DOHH2 (cell line): ENCODE data around the gene PTPN5.

Experiments
- H3F3A ChIP-seq: fragments of 200-600 bp; sonication (generic), shearing (Covaris generic); 2 replicates; pipeline ENCODE4 v1.6.0; 2016; ENCODE audit warnings: antibody characterized with exemption, mild to moderate bottlenecking; ENCODE audit not compliant: control insufficient read depth, insufficient read depth
- H3K27ac ChIP-seq: fragments of 200-600 bp; sonication (generic); 2 replicates; pipeline ENCODE4 v1.5.1; 2014; ENCODE audit warnings: low read depth, mild to moderate bottlenecking, low read length, moderate library complexity
- H3K27me3 ChIP-seq: fragments of 200-600 bp; sonication (generic); 2 replicates; pipeline ENCODE4 v1.6.1; 2014; ENCODE audit warnings: mild to moderate bottlenecking, low read length, mixed read lengths; ENCODE audit not compliant: control insufficient read depth
- H3K36me3 ChIP-seq: fragments of 200-600 bp; sonication (generic); 2 replicates; pipeline ENCODE4 v1.6.1; 2014; ENCODE audit warnings: mild to moderate bottlenecking, low read length, moderate library complexity, mixed read lengths; ENCODE audit not compliant: control insufficient read depth
- H3K4me1 ChIP-seq: fragments of 200-600 bp; sonication (generic); 2 replicates; pipeline ENCODE4 v1.6.1; 2014; ENCODE audit warnings: mild to moderate bottlenecking, low read length, mixed read lengths; ENCODE audit not compliant: control insufficient read depth
- H3K4me2 ChIP-seq: fragments of 200-600 bp; sonication (generic); 2 replicates; pipeline ENCODE4 v1.6.0; 2014; ENCODE audit warnings: mild to moderate bottlenecking, low read length, moderate library complexity
- H3K4me3 ChIP-seq: fragments of 200-600 bp; sonication (generic); 2 replicates; pipeline ENCODE4 v1.5.1; 2014; ENCODE audit warnings: mild to moderate bottlenecking, low read length, mixed read lengths
- H3K79me2 ChIP-seq: fragments of 200-600 bp; sonication (generic); 2 replicates; pipeline ENCODE4 v1.6.1; 2014; ENCODE audit warnings: mild to moderate bottlenecking, low read length, mixed read lengths; ENCODE audit not compliant: control insufficient read depth
- H3K9me2 ChIP-seq: fragments of 200-600 bp; sonication (generic); replicated peaks from 2 replicates; pipeline ENCODE4 v1.6.1; 2014; ENCODE audit warnings: mild to moderate bottlenecking, low read length, mixed read lengths; ENCODE audit not compliant: control insufficient read depth
- H3K9me3 ChIP-seq: fragments of 200-600 bp; sonication (generic); 2 replicates; pipeline ENCODE4 v1.6.1; 2014; ENCODE audit warnings: antibody characterized with exemption, low read length, mixed read lengths; ENCODE audit not compliant: control insufficient read depth, insufficient read depth
- H4K20me1 ChIP-seq: fragments of 200-600 bp; sonication (generic); 2 replicates; pipeline ENCODE4 v1.6.0; 2014; ENCODE audit warnings: low read depth, mild to moderate bottlenecking, antibody characterized with exemption, low read length, moderate library complexity; ENCODE audit not compliant: control insufficient read depth, insufficient read depth
- EZH2phosphoT487 ChIP-seq: fragments of 200-600 bp; sonication (generic); IDR thresholded peaks from 2 replicates; pipeline ENCODE4 v1.6.1; 2017; ENCODE audit warnings: borderline replicate concordance, mild to moderate bottlenecking, antibody characterized with exemption, low read length, moderate library complexity, mixed read lengths
- TF ChIP-seq, protein P1 (sequence below): fragments of 200-600 bp; sonication (generic); IDR thresholded peaks from one replicate; pipeline ENCODE4 v1.5.1; 2014; ENCODE audit warnings: antibody characterized with exemption, mild to moderate bottlenecking, low read depth, low read length; ENCODE audit not compliant: poor library complexity, severe bottlenecking

The PTPN5 gene

GRCh38 chr11:18748766-18749365 lies 42.7 kb downstream of the PTPN5 start:
- Histone ChIP-seq H3K9me3 (no peaks in the 10 kb centered on the region), H3K27me3 (peaks cover 3% of the 10 kb centered on the region; the same call in 1 of the 2 replicates), H3K4me1 (no peaks in the 10 kb centered on the region), H3F3A (no peaks in the 10 kb centered on the region), H3K4me3 (no peak overlapping the region), H4K20me1 (no peaks in the 10 kb centered on the region), H3K27ac (no peak overlapping the region), H3K79me2 (no peaks in the 10 kb centered on the region), H3K4me2 (no peak overlapping the region), H3K9me2 (no peaks in the 10 kb centered on the region), H3K36me3 (no peaks in the 10 kb centered on the region)
- TF ChIP-seq, protein P1, sequence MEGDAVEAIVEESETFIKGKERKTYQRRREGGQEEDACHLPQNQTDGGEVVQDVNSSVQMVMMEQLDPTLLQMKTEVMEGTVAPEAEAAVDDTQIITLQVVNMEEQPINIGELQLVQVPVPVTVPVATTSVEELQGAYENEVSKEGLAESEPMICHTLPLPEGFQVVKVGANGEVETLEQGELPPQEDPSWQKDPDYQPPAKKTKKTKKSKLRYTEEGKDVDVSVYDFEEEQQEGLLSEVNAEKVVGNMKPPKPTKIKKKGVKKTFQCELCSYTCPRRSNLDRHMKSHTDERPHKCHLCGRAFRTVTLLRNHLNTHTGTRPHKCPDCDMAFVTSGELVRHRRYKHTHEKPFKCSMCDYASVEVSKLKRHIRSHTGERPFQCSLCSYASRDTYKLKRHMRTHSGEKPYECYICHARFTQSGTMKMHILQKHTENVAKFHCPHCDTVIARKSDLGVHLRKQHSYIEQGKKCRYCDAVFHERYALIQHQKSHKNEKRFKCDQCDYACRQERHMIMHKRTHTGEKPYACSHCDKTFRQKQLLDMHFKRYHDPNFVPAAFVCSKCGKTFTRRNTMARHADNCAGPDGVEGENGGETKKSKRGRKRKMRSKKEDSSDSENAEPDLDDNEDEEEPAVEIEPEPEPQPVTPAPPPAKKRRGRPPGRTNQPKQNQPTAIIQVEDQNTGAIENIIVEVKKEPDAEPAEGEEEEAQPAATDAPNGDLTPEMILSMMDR: no peak
- no peak for TF ChIP-seq EZH2phosphoT487

GRCh38 chr11:18745251-18745650 lies 46.3 kb downstream of the PTPN5 start:
- Histone ChIP-seq H3K4me2 (no peak overlapping the region), H3K9me3 (no peaks in the 10 kb centered on the region), H3K9me2 (no peaks in the 10 kb centered on the region), H3K36me3 (no peaks in the 10 kb centered on the region), H4K20me1 (no peaks in the 10 kb centered on the region), H3K27me3 (0 out of 2 replicates have a peak, but pooled peaks cover 3% of the 10 kb centered on the region), H3K4me1 (no peaks in the 10 kb centered on the region), H3F3A (no peaks in the 10 kb centered on the region), H3K4me3 (no peak overlapping the region), H3K27ac (no peak overlapping the region), H3K79me2 (no peaks in the 10 kb centered on the region)
- TF ChIP-seq EZH2phosphoT487: no peak
- TF ChIP-seq, protein P1: no peak

- H3K4me3 ChIP-seq: no peak overlapping the region
- H3K9me2 ChIP-seq: no peaks in the 10 kb centered on the region
- H3K9me3 ChIP-seq: no peaks in the 10 kb centered on the region
- H3F3A ChIP-seq: no peaks in the 10 kb centered on the region
- H4K20me1 ChIP-seq: no peaks in the 10 kb centered on the region
- H3K27me3 ChIP-seq: 0 out of 2 replicates have a peak, but pooled peaks cover 3% of the 10 kb centered on the region
- no peak overlapping the region for H3K4me2 ChIP-seq
- H3K79me2 ChIP-seq: no peaks in the 10 kb centered on the region
- no peak overlapping the region for H3K27ac ChIP-seq
- TF ChIP-seq, protein P1: no peak
- no peak for TF ChIP-seq EZH2phosphoT487
- no peaks in the 10 kb centered on the region for H3K4me1 ChIP-seq
- no peaks in the 10 kb centered on the region for H3K36me3 ChIP-seq
These were observed 47.6 kb downstream of the PTPN5 start for GRCh38 chr11:18743900-18744514.
